Naive thymus-derived CD4-positive, alpha-beta T cell (primary cell): ENCODE data around the gene RXRG. TPM values are rescaled to one million over a fixed set of nuclear protein-coding genes. Genes with fewer than 3 reads are reported as not detected.
A peak's percentile ranks its signal among the peaks of the same experiment; 100 is the strongest.

ENCODE experiments used
- ATAC-seq: fragments of 150-1000 bp; cut with Tn5 transposase; 2 replicates; pipeline ENCODE4 v1.10.0; 2021; ENCODE audit warnings: mild to moderate bottlenecking, moderate library complexity
- CTCF ChIA-PET: fragments of 350-600 bp; sonication (Branson Sonifier 250); formaldehyde crosslinking; loops from one replicate; lab custom pipeline; 2021; ENCODE audit warnings: antibody characterized with exemption; lab: Charles Lee
- POLR2A ChIA-PET: fragments of 350-600 bp; sonication (Branson Sonifier 250); formaldehyde crosslinking; loops from one replicate; lab custom pipeline; 2021; ENCODE audit warnings: antibody characterized with exemption, inconsistent platforms; lab: Charles Lee
- DNase-seq, 9 donors: peaks; one replicate each; pipeline versions ENCODE4 v3.0.0 to v3.0.0-alpha.2; 2020 to 2022; ENCODE audit warnings: mixed read lengths in 1 of 9
- H3K27ac ChIP-seq: one replicate; pipeline ENCODE4 v1.7.0; 2013; ENCODE audit warnings: mild to moderate bottlenecking, low read depth, low read length, moderate library complexity
- H3K27me3 ChIP-seq, 2 donors: one replicate each; pipeline ENCODE4 v1.7.0; 2013; ENCODE audit warnings: low read length in 2 of 2, mild to moderate bottlenecking in 2 of 2, moderate library complexity in 2 of 2; ENCODE audit not compliant: control insufficient read depth in 2 of 2, insufficient read depth in 2 of 2
- H3K36me3 ChIP-seq, 3 experiments: 1 replicate in 2 of 3; 2 replicates in 1 of 3; pipeline ENCODE4 v1.7.0; 2013; ENCODE audit warnings: low read length in 3 of 3, mild to moderate bottlenecking in 3 of 3, moderate library complexity in 1 of 3; ENCODE audit not compliant: insufficient read depth in 3 of 3, control insufficient read depth in 2 of 3
- H3K4me1 ChIP-seq, 2 donors: one replicate each; pipeline ENCODE4 v1.7.0; 2013; ENCODE audit warnings: low read length in 2 of 2, mild to moderate bottlenecking in 2 of 2, moderate library complexity in 1 of 2; ENCODE audit not compliant: control insufficient read depth in 2 of 2, insufficient read depth in 2 of 2
- H3K4me3 ChIP-seq: 2 replicates; pipeline ENCODE4 v1.7.0; 2013; ENCODE audit warnings: mild to moderate bottlenecking, low read length
- H3K9me3 ChIP-seq, 3 experiments: 1 replicate in 2 of 3; 2 replicates in 1 of 3; pipeline ENCODE4 v1.7.0; 2013; ENCODE audit warnings: low read length in 3 of 3; ENCODE audit not compliant: control insufficient read depth in 2 of 3
- H3K27ac Mint-ChIP-seq, 9 donors: one replicate each; pipeline ENCODE4 v1.8.0; 2020 to 2022; ENCODE audit warnings: mixed read lengths in 9 of 9, mild to moderate bottlenecking in 8 of 9, moderate library complexity in 5 of 9, inconsistent platforms in 2 of 9
- H3K27me3 Mint-ChIP-seq, 5 donors: one replicate each; pipeline ENCODE4 v1.8.0; 2021 to 2022; ENCODE audit warnings: mixed read lengths in 5 of 5, mild to moderate bottlenecking in 1 of 5
- H3K36me3 Mint-ChIP-seq, 5 donors: one replicate each; pipeline ENCODE4 v1.8.0; 2020 to 2022; ENCODE audit warnings: mixed read lengths in 5 of 5, mild to moderate bottlenecking in 3 of 5, inconsistent platforms in 1 of 5
- H3K4me1 Mint-ChIP-seq, 7 donors: one replicate each; pipeline ENCODE4 v1.8.0; 2020 to 2022; ENCODE audit warnings: mixed read lengths in 7 of 7, mild to moderate bottlenecking in 3 of 7, inconsistent platforms in 1 of 7
- H3K4me3 Mint-ChIP-seq, 10 donors: one replicate each; pipeline ENCODE4 v1.8.0; 2020 to 2022; ENCODE audit warnings: mild to moderate bottlenecking in 10 of 10, mixed read lengths in 10 of 10, moderate library complexity in 6 of 10, inconsistent platforms in 2 of 10
- H3K9me3 Mint-ChIP-seq, 11 donors: one replicate each; pipeline ENCODE4 v1.8.0; 2020 to 2022; ENCODE audit warnings: mixed read lengths in 11 of 11, mild to moderate bottlenecking in 4 of 11, inconsistent platforms in 1 of 11, moderate library complexity in 1 of 11
- intact Hi-C, 2 donors: fragments of 100-400 bp; cut with micrococcal nuclease; formaldehyde crosslinking; loops; one replicate each; pipeline ENCODE4 v1.15.1; 2023
- polyA plus RNA-seq, 2 donors: library from polyadenylated mRNA; unstranded; fragments of 300-500 nt; fragmentation: Illumina TruSeq; gene quantifications; one replicate each; pipeline ENCODE4 v1.2.3, GENCODE V29; 2021
- total RNA-seq, 6 experiments: library from RNA in 5 of 6; stranded (reverse) in 5 of 6; gene quantifications; 1 replicate in 5 of 6; 2 replicates in 1 of 6; pipeline ENCODE4 v1.2.3 and lab custom pipeline; 2021 to 2026

Gene RXRG
- total and polyA plus RNA-seq, 7 experiments from 2014 or later: not detected

DNA sequence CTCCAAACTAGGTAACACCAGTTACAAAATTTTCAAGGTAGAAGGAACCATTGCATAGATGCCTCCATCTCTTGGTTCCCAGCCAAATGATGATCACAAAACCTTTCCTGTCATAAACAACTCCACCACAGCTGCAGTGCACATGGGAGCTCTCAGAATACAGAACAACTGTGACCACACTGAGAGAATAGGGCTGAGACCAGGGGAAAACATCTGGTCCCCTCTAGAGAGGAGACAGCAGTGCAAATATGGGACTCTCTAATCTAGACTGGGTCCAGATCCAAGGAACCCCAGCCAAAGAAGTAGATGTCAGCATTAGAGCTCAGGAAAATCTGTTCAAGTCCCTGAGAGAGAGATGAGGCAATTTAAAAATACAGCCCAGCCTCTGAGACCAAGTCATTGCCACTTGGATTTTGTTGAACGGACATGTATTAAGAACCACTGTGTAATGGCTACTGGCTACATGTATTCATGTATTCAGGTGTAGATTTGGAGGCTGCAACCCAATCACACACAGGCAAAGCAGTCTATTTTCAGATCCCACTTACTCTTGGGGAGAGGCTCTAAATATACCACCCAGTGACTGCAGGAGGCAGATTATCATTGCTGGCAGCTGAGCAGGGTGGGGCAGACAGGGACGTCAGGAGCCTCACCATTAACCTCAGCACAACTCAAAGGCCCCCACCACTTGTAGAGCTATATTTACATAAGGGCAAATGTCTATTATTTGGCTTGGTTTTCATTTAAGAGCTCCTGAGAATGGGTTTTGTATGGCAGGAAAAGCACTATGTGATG, 7.6 kb upstream of the RXRG start:
- H3K36me3 ChIP-seq: no peaks in the 10 kb centered on the region
- no peaks in the 10 kb centered on the region for H3K27me3 ChIP-seq
- DNase-seq (no peak), ATAC-seq (no peak)
- Mint-ChIP-seq H3K4me1 (peaks cover 0 to 3% (median 0%) of the 10 kb centered on the region in 7 donors), H3K4me3 (no peak overlapping the region), H3K27me3 (peaks cover 17 to 37% (median 24%) of the 10 kb centered on the region in 5 donors), H3K36me3 (no peaks in the 10 kb centered on the region), H3K27ac (no peak overlapping the region), H3K9me3 (peaks cover 0 to 4% (median 0%) of the 10 kb centered on the region in 11 donors)
- H3K27ac ChIP-seq: no peak overlapping the region
- H3K9me3 ChIP-seq: no peaks in the 10 kb centered on the region
- no peak overlapping the region for H3K4me3 ChIP-seq
- H3K4me1 ChIP-seq: no peaks in the 10 kb centered on the region
- ChIA-PET POLR2A (no interaction called here), CTCF (no interaction called here)
- intact Hi-C loops: no loop called here

DNA sequence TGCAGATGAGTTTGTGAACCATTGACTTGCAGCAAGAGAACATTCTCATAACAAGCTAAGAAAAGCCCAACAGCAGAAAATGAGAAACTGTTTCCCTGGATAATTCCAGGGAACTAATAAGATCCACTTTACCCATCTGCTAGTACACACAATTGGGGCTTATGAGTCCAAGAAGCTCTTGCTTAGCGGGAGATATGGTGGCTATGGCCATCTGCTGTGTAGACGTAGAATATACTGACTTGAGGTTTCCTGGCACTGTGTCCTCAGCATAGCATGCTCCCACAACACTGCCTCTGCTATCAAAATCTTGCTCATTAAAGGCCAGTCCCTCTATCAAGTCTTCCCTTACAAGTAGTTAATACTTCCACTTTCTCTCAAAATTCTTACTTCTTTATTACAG, 6.8 kb upstream of the RXRG start:
- Mint-ChIP-seq H3K27ac (no peak overlapping the region), H3K27me3 (peaks cover 13 to 43% (median 30%) of the 10 kb centered on the region in 5 donors), H3K4me1 (peaks cover 0 to 3% (median 0%) of the 10 kb centered on the region in 7 donors), H3K9me3 (peaks cover 0 to 4% (median 0%) of the 10 kb centered on the region in 11 donors), H3K36me3 (no peaks in the 10 kb centered on the region), H3K4me3 (no peak overlapping the region)
- no peaks in the 10 kb centered on the region for H3K36me3 ChIP-seq
- ATAC-seq (no peak), DNase-seq (no peak)
- no peak overlapping the region for H3K27ac ChIP-seq
- H3K9me3 ChIP-seq: no peaks in the 10 kb centered on the region
- H3K27me3 ChIP-seq: no peaks in the 10 kb centered on the region
- ChIA-PET CTCF (interaction anchor here (1.0 kb wide), 1 partner anchor 144 kb away, joined by 3 read pairs; no protein-coding TSS in a partner anchor), POLR2A (no interaction called here)
- intact Hi-C loops: no loop called here
- no peaks in the 10 kb centered on the region for H3K4me1 ChIP-seq
- H3K4me3 ChIP-seq: no peak overlapping the region

GRCh38 chr1:165449131-165449530, 4.2 kb upstream of the RXRG start:
- Mint-ChIP-seq H3K9me3 (peaks cover 0 to 4% (median 0%) of the 10 kb centered on the region in 11 donors), H3K27ac (no peak overlapping the region), H3K36me3 (no peaks in the 10 kb centered on the region), H3K4me1 (no peaks in the 10 kb centered on the region), H3K27me3 (peaks cover 7 to 30% (median 25%) of the 10 kb centered on the region in 5 donors), H3K4me3 (no peak overlapping the region)
- Histone ChIP-seq H3K4me1 (peaks cover 0 to 7% of the 10 kb centered on the region in 2 donors), H3K27me3 (peaks cover 0 to 4% of the 10 kb centered on the region in 2 donors), H3K9me3 (no peaks in the 10 kb centered on the region), H3K4me3 (no peak overlapping the region), H3K36me3 (no peaks in the 10 kb centered on the region), H3K27ac (no peak overlapping the region)
- intact Hi-C loops: no loop called here
- POLR2A ChIA-PET: interaction anchor here (0.6 kb wide), 1 partner anchor 9 kb away, joined by 3 read pairs; no protein-coding TSS in a partner anchor
- ATAC-seq (no peak), DNase-seq (no peak)
- CTCF ChIA-PET: no interaction called here

DNA sequence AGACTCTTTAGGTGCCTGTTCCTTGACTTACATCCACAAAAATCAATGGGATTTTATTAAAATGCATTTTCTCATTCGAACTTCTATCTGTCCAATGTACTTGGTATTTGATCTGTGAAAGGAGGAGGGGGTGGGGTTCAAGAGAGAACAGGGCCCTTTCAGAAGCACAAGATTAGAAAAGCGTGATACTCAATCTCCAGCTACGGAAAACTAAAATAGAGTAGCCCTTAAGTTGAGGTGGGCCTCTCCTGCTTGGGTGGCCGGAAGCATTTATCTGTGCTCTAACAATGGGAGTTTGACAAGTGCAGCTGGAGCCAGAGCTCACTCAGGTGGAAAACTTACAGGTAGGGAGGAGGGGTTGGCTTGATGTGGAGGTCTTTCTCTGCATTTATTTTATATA, 462 bp upstream of the RXRG start:
- Mint-ChIP-seq H3K9me3 (peaks cover 0 to 3% (median 0%) of the 10 kb centered on the region in 11 donors), H3K4me1 (peaks cover 0 to 3% (median 0%) of the 10 kb centered on the region in 7 donors), H3K27me3 (peaks cover 12 to 52% (median 30%) of the 10 kb centered on the region in 5 donors), H3K36me3 (no peaks in the 10 kb centered on the region), H3K27ac (no peak overlapping the region), H3K4me3 (peak overlapping the region in 1 of 10 donors; percentile 19)
- no peak overlapping the region for H3K27ac ChIP-seq
- DNase-seq (no peak), ATAC-seq (no peak)
- H3K4me1 ChIP-seq: peaks cover 0 to 10% of the 10 kb centered on the region in 2 donors
- no peaks in the 10 kb centered on the region for H3K36me3 ChIP-seq
- H3K27me3 ChIP-seq: peaks cover 3 to 4% of the 10 kb centered on the region in 2 donors
- POLR2A ChIA-PET: no interaction called here
- intact Hi-C loops: no loop called here
- H3K9me3 ChIP-seq: no peaks in the 10 kb centered on the region
- H3K4me3 ChIP-seq: no peak overlapping the region
- CTCF ChIA-PET: no interaction called here

GRCh38 chr1:165443539-165444311, 1.2 kb downstream of the RXRG start:
- peak overlapping the region; percentile 9 for H3K4me3 ChIP-seq
- no peaks in the 10 kb centered on the region for H3K9me3 ChIP-seq
- peaks cover 0 to 3% (median 0%) of the 10 kb centered on the region in 11 donors for H3K9me3 Mint-ChIP-seq
- H3K36me3 ChIP-seq: no peaks in the 10 kb centered on the region
- no peak overlapping the region for H3K27ac ChIP-seq
- ATAC-seq (no peak), DNase-seq (peak in 2 of 9 donors; percentile 9 to 11)
- H3K27me3 Mint-ChIP-seq: peaks cover 12 to 55% (median 29%) of the 10 kb centered on the region in 5 donors
- H3K36me3 Mint-ChIP-seq: no peaks in the 10 kb centered on the region
- peaks cover 3 to 7% of the 10 kb centered on the region in 2 donors for H3K27me3 ChIP-seq
- H3K4me3 Mint-ChIP-seq: peak overlapping the region in 3 of 10 donors; percentile 24 to 49 (median 39)
- H3K27ac Mint-ChIP-seq: peak overlapping the region in 1 of 9 donors; percentile 34
- intact Hi-C loops: no loop called here
- CTCF ChIA-PET: no interaction called here
- H3K4me1 Mint-ChIP-seq: peaks cover 0 to 3% (median 0%) of the 10 kb centered on the region in 7 donors
- H3K4me1 ChIP-seq: peaks cover 0 to 10% of the 10 kb centered on the region in 2 donors
- POLR2A ChIA-PET: no interaction called here

DNA sequence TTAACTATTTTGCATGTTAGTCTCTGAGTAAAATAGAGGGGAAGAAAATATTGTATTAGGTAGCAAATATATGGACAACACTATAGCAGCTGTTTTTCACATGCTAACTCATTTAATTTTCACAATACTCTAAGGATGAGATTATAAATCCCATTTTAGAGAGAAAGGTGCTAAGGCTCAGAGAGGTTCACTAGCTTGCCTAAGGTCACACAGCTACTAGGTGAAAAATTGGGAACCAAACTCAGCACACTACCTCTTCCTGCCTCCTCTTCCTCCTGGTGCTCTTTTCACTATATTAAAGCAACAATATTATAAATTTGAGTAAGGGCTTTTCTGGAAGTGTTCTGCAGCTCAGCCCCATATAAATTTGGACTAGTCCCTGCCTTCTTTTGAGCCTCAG, 2.3 kb downstream of the RXRG start:
- Mint-ChIP-seq H3K9me3 (peaks cover 0 to 3% (median 0%) of the 10 kb centered on the region in 11 donors), H3K4me3 (no peak overlapping the region), H3K27ac (no peak overlapping the region), H3K27me3 (peaks cover 12 to 52% (median 19%) of the 10 kb centered on the region in 5 donors), H3K36me3 (no peaks in the 10 kb centered on the region), H3K4me1 (peaks cover 0 to 3% (median 0%) of the 10 kb centered on the region in 7 donors)
- intact Hi-C loops: no loop called here
- peaks cover 4 to 7% of the 10 kb centered on the region in 2 donors for H3K27me3 ChIP-seq
- no peak overlapping the region for H3K27ac ChIP-seq
- DNase-seq (no peak), ATAC-seq (no peak)
- CTCF ChIA-PET: no interaction called here
- peaks cover 0 to 10% of the 10 kb centered on the region in 2 donors for H3K4me1 ChIP-seq
- POLR2A ChIA-PET: no interaction called here
- no peak overlapping the region for H3K4me3 ChIP-seq
- H3K9me3 ChIP-seq: no peaks in the 10 kb centered on the region
- no peaks in the 10 kb centered on the region for H3K36me3 ChIP-seq
